Activated T-cell treated with anti-CD3 and anti-CD28 coated beads, Interleukin-2, amount 50 U/mL, for 4 hours (primary cell): ENCODE measurements around the gene NOL12. TPM values are rescaled to one million over a fixed set of nuclear protein-coding genes. Genes with fewer than 3 reads are reported as not detected.
"Not testable (repeated sequence)": the region's sequence is repeated elsewhere in the genome, so short reads cannot be mapped to it uniquely, and the experiment has no call there.

Experiments
- ATAC-seq, 2 donors: fragments of 200-7000 bp; cut with Tn5 transposase; one replicate each; pipeline ENCODE4 v1.10.0; 2021
- DNase-seq: peaks from one replicate; pipeline ENCODE4 v3.0.0-alpha.2; 2020
- H3K27me3 Mint-ChIP-seq: one replicate; pipeline ENCODE4 v1.8.0; 2021; ENCODE audit warnings: low read depth, mixed read lengths
- H3K36me3 Mint-ChIP-seq: one replicate; pipeline ENCODE4 v1.8.0; 2022; ENCODE audit warnings: mixed read lengths; ENCODE audit not compliant: insufficient read depth
- H3K4me1 Mint-ChIP-seq: one replicate; pipeline ENCODE4 v1.8.0; 2021; ENCODE audit warnings: low read depth, mixed read lengths
- H3K4me3 Mint-ChIP-seq: one replicate; pipeline ENCODE4 v1.8.0; 2021; ENCODE audit warnings: mild to moderate bottlenecking, moderate library complexity, mixed read lengths
- H3K9me3 Mint-ChIP-seq: one replicate; pipeline ENCODE4 v1.8.0; 2021; ENCODE audit warnings: mixed read lengths
- total RNA-seq, 3 donors: library from RNA; stranded (reverse); gene quantifications; one replicate each; pipeline ENCODE4 v1.2.1, GENCODE V29; 2021

The NOL12 gene
- total RNA-seq, 3 donors from 2014 or later: 58.7 to 66.4 (median 65.2) TPM

DNA sequence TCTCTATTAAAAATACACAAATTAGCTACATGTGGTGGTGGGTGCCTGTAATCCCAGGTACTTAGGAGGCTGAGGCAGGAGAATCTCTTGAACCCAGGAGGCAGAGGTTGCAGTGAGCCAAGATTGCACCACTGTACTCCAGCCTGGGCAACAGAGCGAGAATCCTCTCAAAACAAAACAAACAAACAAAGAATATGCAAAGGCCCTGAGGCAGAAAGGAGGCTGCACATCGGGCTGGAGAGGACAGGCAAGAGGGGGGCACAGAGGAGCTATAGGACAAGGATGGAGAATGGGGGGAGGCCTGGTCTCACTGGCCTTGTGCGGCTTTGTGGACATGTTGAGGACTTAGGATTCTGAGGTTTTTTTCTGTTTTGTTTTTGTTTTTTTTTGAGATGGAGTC lies 19.1 kb downstream of the NOL12 start:
- no peaks in the 10 kb centered on the region for H3K4me1 Mint-ChIP-seq
- H3K4me3 Mint-ChIP-seq: no peak overlapping the region
- peaks cover 13% of the 10 kb centered on the region for H3K36me3 Mint-ChIP-seq
- ATAC-seq (no peak), DNase-seq (no peak)
- no peaks in the 10 kb centered on the region for H3K27me3 Mint-ChIP-seq
- H3K9me3 Mint-ChIP-seq: no peaks in the 10 kb centered on the region

DNA sequence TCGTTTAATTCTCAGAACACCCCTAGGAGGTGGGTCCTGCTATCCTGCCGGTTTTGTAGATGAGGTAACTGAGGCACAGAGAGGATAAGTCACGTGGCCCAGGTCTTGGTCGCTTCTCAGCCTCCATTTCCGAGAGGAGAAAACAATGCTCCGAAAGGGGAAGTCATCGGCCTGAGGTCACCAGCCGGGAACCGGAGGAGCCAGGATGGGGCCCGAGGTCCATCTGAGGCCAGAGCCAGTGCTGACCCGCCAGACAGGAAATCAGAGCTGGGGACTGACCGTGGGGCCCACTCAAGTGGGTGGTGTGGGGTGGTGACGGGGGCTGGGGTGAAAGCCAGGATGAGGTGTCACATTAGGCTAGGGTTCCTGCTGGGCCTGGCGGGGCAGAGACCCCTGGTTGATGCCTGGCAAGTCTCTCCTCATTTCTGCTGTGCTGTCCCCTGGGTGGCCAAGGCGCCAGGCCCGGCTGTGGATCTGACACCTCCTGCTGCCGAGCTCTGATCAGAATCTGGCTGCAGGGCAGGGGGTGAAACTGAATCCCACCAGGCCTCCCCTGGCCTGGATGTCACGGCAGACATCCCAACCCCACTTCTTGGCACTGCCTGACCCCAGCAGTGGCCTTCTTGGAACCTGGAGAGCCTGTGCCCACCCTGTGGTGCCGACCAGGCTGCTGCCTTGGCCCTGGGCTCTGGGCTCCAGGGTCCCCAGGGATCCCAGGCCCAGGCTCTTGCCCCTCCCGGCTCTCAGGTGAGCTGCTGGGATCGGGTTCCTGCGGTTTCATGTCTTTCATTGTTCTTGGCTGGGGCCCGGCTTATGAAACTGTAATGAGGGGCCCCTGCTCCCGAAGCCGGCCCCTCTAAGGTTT lies 22.7 kb downstream of the NOL12 start:
- DNase-seq: no peak
- peaks cover 11% of the 10 kb centered on the region for H3K36me3 Mint-ChIP-seq
- ATAC-seq: no peak
- H3K9me3 Mint-ChIP-seq: no peaks in the 10 kb centered on the region
- H3K4me1 Mint-ChIP-seq: no peaks in the 10 kb centered on the region
- H3K4me3 Mint-ChIP-seq: no peak overlapping the region
- H3K27me3 Mint-ChIP-seq: no peaks in the 10 kb centered on the region

DNA sequence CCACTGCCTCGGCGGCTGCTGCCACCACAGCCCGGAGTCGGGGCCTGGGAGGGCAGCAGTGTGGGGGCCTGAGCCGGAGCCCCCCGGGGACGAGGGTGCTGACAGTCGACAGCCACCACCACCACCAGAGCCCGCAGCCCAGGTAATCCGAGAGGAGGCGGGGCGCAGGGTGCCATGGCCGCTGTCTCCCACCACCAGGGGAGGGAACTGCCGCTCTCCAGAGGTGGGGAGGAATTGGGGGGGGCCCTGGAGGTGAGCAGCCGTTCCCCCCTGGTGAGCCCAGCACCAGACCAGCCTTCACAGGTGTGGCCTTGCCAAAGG lies 23.3 kb downstream of the NOL12 start:
- Mint-ChIP-seq H3K36me3 (peaks cover 11% of the 10 kb centered on the region), H3K4me3 (no peak overlapping the region), H3K27me3 (no peaks in the 10 kb centered on the region), H3K4me1 (no peaks in the 10 kb centered on the region), H3K9me3 (no peaks in the 10 kb centered on the region)
- DNase-seq (no peak), ATAC-seq (no peak)

DNA sequence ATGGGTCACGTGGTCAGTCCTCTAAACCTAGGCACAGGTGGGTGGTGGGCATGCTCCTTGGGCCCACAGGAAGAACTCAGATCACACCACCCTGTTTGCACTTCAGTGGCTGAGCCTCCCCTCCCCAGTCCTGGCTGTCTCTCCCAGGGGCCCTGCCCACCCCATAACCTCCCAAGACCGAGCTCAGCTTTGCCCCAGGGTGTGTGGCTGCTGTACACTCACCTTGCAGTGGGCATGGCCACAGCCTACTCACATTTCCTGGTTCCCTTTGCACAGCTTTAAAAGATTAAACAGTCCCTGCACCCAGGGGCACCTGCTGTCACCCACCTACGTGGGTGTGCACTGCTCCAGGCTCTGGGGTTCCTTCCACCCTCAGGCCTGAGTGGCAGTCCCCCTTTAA lies 24.5 kb downstream of the NOL12 start:
- Mint-ChIP-seq H3K9me3 (no peaks in the 10 kb centered on the region), H3K27me3 (no peaks in the 10 kb centered on the region), H3K4me1 (no peaks in the 10 kb centered on the region), H3K4me3 (no peak overlapping the region), H3K36me3 (peaks cover 8% of the 10 kb centered on the region)
- DNase-seq (no peak), ATAC-seq (no peak)

DNA sequence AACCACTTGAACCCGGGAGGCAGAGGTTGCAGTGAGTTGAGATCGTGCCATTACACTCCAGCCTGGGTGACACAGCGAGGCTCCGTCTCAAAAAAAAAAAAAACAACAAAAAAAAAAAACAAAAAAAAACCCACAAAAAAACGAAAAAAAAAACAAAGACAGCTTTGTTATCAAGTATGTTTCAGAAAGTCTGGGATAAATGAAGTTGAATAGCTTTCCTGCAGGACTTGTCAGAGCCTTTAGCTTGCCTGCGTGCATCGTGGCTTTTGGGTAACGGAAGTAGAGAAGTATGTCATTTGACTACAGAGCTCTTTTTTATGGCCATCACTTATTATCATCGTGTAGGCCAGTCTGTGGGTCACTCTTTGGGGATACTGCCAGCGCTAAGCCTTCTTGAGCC lies 25.3 kb downstream of the NOL12 start:
- Mint-ChIP-seq H3K27me3 (no peaks in the 10 kb centered on the region), H3K4me1 (no peaks in the 10 kb centered on the region), H3K4me3 (no peak overlapping the region), H3K36me3 (peaks cover 5% of the 10 kb centered on the region), H3K9me3 (no peaks in the 10 kb centered on the region)
- ATAC-seq (no peak), DNase-seq (no peak)

DNA sequence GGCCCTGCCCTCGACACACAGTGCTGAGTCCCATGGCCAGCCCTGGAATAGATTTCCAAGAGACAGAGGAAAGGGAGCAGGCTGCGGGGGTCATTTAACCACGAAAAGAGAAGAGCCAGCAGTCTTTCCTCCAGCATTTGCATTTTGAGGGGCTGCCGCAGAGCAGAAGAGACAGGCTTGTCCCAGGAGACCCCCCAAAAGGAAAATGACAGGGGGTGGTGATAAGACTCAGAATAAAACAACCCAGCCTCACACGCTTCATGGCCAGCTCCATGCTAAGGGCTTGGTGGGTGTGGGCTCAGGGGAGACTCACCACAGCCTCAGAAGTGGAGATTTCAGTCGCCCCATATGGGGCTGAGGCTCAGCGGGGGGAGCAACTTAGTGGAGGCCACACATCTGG lies 27.6 kb downstream of the NOL12 start:
- Mint-ChIP-seq H3K4me1 (no peaks in the 10 kb centered on the region), H3K4me3 (no peak overlapping the region), H3K9me3 (no peaks in the 10 kb centered on the region), H3K36me3 (peaks cover 9% of the 10 kb centered on the region), H3K27me3 (no peaks in the 10 kb centered on the region)
- ATAC-seq: no peak
- DNase-seq: no peak

DNA sequence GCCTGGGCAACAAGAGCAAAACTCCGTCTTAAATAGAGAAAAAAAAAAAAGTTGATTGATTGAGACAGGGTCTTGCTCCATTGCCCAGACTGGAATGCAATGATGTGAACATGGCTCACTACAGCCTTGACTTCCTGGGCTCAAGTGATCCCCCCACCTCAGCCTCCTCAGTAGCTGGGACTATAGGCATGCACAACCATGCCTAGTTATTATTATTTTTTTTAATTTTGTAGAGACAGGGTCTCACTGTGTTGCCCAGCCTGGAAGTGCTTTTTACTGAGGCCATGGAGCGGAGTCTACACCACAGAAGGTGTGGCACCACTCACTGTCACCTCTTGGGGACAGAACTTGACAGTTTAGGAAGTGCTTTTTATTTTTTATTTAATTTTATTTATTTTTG lies 28.5 kb downstream of the NOL12 start:
- Mint-ChIP-seq H3K27me3 (no peaks in the 10 kb centered on the region), H3K9me3 (no peaks in the 10 kb centered on the region), H3K4me1 (no peaks in the 10 kb centered on the region), H3K36me3 (peaks cover 9% of the 10 kb centered on the region), H3K4me3 (no peak overlapping the region)
- DNase-seq: no peak
- ATAC-seq: no peak

DNA sequence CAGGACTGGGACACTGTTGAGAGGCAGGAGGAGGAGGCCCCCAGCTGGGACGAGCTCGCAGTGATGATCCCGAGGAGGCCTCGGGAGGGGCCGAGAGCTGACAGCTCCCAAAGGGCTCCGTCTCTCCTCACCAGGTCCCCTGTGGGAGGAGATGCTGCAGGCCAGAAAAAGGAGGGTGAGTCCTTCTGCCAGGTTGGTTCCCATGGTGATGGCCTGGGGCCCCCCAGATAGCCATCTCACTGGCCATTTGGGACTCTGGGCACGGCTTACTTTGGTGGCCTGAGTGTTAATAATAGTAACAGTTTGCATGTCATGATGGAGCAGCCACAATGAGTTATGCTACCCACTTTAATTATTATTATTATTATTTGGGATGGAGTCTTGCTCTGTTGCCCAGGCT lies 29.6 kb downstream of the NOL12 start:
- H3K9me3 Mint-ChIP-seq: no peaks in the 10 kb centered on the region
- ATAC-seq (no peak), DNase-seq (no peak)
- no peak overlapping the region for H3K4me3 Mint-ChIP-seq
- peaks cover 7% of the 10 kb centered on the region for H3K36me3 Mint-ChIP-seq
- H3K4me1 Mint-ChIP-seq: no peaks in the 10 kb centered on the region
- no peaks in the 10 kb centered on the region for H3K27me3 Mint-ChIP-seq

DNA sequence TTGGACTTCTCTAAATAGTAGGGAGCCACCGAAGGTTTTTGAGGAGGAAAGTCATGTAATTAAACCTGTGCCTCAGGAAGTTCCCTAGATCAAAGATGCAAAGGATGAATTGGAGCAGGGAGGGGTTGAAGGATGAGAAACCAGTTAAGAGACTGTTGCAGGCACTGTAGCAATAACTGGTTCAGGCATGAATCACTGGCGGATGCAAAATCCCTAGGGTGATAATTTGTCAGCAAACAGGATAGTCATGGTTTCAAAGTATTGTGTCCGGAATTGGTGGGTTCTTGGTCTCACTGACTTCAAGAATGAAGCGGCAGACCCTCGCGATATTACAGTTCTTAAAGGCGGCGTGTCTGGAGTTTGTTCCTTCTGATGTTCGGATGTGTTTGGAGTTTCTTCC lies 30.6 kb downstream of the NOL12 start:
- Mint-ChIP-seq H3K27me3 (no peaks in the 10 kb centered on the region), H3K9me3 (no peaks in the 10 kb centered on the region), H3K36me3 (peaks cover 7% of the 10 kb centered on the region), H3K4me3 (no peak overlapping the region), H3K4me1 (no peaks in the 10 kb centered on the region)
- ATAC-seq: no peak
- DNase-seq: no peak

DNA sequence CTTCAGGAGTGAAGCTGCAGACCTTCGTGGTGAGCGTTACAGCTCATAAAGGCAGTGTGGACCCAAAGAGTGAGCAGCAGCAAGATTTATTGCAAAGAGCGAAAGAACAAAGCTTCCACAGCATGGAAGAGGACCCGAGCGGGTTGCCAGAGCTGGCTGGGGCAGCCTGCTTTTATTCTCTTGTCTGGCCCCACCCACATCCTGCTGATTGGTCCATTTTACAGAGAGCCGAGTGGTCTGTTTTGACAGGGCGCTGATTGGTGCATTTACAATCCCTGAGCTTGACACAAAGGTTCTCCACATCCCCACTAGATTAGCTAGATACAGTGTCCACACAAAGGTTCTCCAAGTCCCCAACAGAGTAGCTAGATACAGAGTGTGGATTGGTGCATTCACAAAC lies 31.1 kb downstream of the NOL12 start:
- H3K4me3 Mint-ChIP-seq, H3K36me3 Mint-ChIP-seq, H3K27me3 Mint-ChIP-seq, H3K4me1 Mint-ChIP-seq, DNase-seq, H3K9me3 Mint-ChIP-seq, ATAC-seq: not testable (repeated sequence)

DNA sequence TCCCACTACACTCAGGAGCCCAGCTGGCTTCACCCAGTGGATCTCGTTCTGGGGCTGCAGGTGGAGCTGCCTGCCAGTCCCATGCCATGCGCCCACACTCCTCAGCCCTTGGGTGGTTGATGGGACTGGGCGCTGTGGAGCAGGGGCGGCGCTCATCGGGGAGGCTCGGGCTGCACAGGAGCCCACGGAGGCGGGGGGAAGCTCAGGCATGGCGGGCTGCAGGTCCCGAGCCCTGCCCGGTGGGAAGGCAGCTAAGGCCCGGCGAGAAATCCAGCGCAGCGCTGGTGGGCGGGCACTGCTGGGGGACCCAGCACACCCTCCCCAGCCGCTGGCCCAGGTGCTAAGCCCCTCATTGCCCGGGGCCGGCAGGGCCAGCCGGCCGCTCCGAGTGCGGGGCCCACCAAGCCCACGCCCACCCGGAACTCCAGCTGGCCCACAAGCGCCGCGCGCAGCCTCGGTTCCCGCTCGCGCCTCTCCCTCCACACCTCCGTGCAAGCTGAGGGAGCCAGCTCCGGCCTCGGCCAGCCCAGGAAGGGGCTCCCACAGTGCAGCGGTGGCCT lies 31.7 kb downstream of the NOL12 start:
- not testable (repeated sequence) for ATAC-seq, H3K9me3 Mint-ChIP-seq, DNase-seq, H3K4me3 Mint-ChIP-seq, H3K4me1 Mint-ChIP-seq, H3K27me3 Mint-ChIP-seq, H3K36me3 Mint-ChIP-seq

DNA sequence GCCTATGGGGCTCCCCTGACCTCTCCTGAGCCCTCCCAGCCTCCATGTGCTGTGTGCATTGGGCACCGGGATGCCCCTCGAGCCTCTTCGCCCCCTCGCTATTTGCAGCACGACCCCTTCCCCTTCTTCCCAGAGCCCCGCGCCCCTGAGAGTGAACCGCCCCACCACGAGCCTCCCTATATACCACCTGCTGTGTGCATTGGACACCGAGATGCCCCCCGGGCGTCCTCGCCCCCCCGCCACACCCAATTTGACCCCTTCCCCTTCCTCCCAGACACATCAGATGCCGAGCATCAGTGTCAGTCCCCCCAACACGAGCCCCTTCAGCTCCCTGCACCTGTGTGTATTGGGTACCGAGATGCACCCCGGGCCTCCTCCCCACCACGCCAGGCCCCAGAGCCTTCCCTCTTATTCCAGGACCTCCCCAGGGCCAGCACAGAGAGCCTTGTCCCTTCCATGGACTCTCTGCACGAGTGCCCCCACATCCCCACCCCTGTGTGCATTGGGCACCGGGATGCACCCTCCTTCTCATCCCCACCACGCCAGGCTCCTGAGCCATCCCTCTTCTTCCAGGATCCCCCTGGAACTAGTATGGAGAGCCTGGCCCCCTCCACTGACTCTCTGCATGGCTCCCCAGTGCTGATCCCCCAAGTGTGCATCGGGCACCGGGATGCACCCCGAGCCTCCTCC lies 39.6 kb downstream of the NOL12 start:
- Mint-ChIP-seq H3K9me3 (no peaks in the 10 kb centered on the region), H3K27me3 (no peaks in the 10 kb centered on the region), H3K4me3 (no peak overlapping the region), H3K4me1 (no peaks in the 10 kb centered on the region), H3K36me3 (peaks cover 3% of the 10 kb centered on the region)
- ATAC-seq (no peak), DNase-seq (no peak)

DNA sequence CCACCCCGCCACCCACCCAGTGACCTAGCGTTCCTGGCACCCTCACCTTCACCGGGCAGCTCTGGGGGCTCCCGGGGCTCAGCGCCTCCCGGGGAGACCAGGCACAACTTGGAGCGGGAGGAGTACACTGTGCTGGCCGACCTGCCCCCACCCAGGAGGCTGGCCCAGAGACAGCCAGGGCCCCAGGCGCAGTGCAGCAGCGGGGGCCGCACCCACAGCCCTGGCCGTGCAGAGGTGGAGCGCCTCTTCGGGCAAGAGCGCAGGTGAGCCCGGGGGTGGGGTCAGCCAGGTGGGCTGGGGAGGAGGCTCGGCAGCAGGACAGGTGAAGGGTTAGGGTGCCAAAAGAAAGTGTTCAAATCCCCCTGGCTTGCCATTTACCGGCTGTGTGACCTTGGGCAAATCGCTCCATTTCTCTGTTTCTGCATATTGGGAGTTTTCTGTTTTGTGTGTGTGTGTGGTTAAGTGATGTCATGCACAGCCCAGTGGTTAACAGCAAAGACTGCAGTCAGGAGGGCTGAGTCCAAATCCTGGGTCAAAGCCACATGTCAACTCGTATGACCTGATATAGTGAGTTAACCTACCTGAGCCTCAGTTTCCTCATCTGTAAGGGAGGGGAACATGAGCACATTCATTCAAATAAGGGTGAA lies 40.2 kb downstream of the NOL12 start:
- ATAC-seq: no peak
- Mint-ChIP-seq H3K9me3 (no peaks in the 10 kb centered on the region), H3K36me3 (peaks cover 3% of the 10 kb centered on the region), H3K27me3 (no peaks in the 10 kb centered on the region), H3K4me3 (no peak overlapping the region), H3K4me1 (no peaks in the 10 kb centered on the region)
- no peak for DNase-seq

DNA sequence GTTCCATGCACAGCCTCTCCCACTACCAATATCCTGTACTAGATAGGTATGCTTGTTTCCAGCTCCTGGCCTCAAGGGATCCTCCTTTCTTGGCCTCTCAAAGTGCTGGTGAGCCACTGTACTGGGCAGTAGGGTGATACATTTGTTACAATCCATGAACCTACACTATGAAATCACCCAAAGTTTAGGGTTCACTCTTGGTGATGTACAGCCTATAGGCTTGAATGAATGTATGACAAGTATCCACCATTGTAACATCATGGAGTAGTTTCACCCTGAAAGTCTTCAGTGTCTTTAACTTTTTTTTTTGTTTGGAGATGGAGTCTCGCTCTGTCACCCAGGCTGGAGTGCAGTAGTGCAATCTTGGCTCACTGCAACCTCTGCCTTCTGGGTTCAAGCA lies 42.5 kb downstream of the NOL12 start:
- Mint-ChIP-seq H3K9me3 (no peaks in the 10 kb centered on the region), H3K4me1 (no peaks in the 10 kb centered on the region), H3K4me3 (no peak overlapping the region), H3K36me3 (peaks cover 3% of the 10 kb centered on the region), H3K27me3 (no peaks in the 10 kb centered on the region)
- no peak for ATAC-seq
- no peak for DNase-seq
